ENCODE measurements around the gene KLK12.

Gene KLK12

GRCh38 chr19:51059715-51060114 lies 24.9 kb upstream of the KLK12 start:
- H2AK5ac ChIP-seq (ENCODE audit: low read length, severe bottlenecking) = no peak overlapping the region

GRCh38 chr19:51055866-51056265 lies 21.1 kb upstream of the KLK12 start:
- Histone ChIP-seq H3K23ac (ENCODE audit: low read length in 2 of 2) (no peak overlapping the region), H2AK5ac (ENCODE audit: low read length, severe bottlenecking) (no peak overlapping the region), H4K91ac (ENCODE audit: low read length) (no peak overlapping the region), H3K9ac (ENCODE audit: low read length) (no peak overlapping the region), H2BK5ac (ENCODE audit: low read depth, low read length, poor library complexity, severe bottlenecking) (no peak overlapping the region), H2BK12ac (ENCODE audit: low read length in 2 of 2) (no peak overlapping the region), H4K8ac (ENCODE audit: low read length) (no peak overlapping the region), H3K27me3 (ENCODE audit: control insufficient read depth in 1 of 2, insufficient read depth in 1 of 2, low read length in 2 of 2) (peaks cover 0 to 33% of the 10 kb centered on the region in 2 experiments), H3K4ac (ENCODE audit: low read depth in 1 of 2, low read length in 2 of 2) (no peak overlapping the region), H3K4me3 (ENCODE audit: insufficient read depth in 1 of 2, low read depth in 1 of 2, low read length in 2 of 2) (no peak overlapping the region), H3K4me2 (ENCODE audit: low read length, poor library complexity, severe bottlenecking) (no peak overlapping the region), H3K9me3 (ENCODE audit: control insufficient read depth, low read length) (no peaks in the 10 kb centered on the region), H3K14ac (ENCODE audit: low read length in 2 of 2) (no peak overlapping the region), H3K4me1 (ENCODE audit: control insufficient read depth, insufficient read depth, low read depth, low read length) (no peaks in the 10 kb centered on the region), H3K79me1 (replicated peaks; ENCODE audit: low read length, poor library complexity, severe bottlenecking) (no peaks in the 10 kb centered on the region), H2AFZ (ENCODE audit: low read depth, low read length) (no peak overlapping the region), H2BK15ac (ENCODE audit: low read depth, poor library complexity, severe bottlenecking) (no peak overlapping the region), H3K36me3 (ENCODE audit: control insufficient read depth in 1 of 2, insufficient read depth in 2 of 2, low read depth in 1 of 2, low read length in 2 of 2) (no peaks in the 10 kb centered on the region), H3K27ac (ENCODE audit: low read length, poor library complexity, severe bottlenecking) (no peak overlapping the region), H3K18ac (ENCODE audit: low read depth in 1 of 2, low read length in 2 of 2) (no peak overlapping the region), H2BK120ac (ENCODE audit: low read depth, low read length) (no peak overlapping the region)
- no peak for DNase-seq

More at GRCh38 chr19:51059715-51060114, 24.9 kb upstream of the KLK12 start:
- H3K9me3 ChIP-seq (ENCODE audit: control insufficient read depth, low read length) = no peaks in the 10 kb centered on the region
- no peak for DNase-seq
- no peak overlapping the region for H2BK5ac ChIP-seq (ENCODE audit: low read depth, low read length, poor library complexity, severe bottlenecking)
- WGBS = 91% methylated on average over 4 of the region's 7 CpGs
- no peak overlapping the region for H4K8ac ChIP-seq (ENCODE audit: low read length)
- H3K36me3 ChIP-seq (ENCODE audit: control insufficient read depth in 1 of 2, insufficient read depth in 2 of 2, low read depth in 1 of 2, low read length in 2 of 2) = no peaks in the 10 kb centered on the region
- H3K14ac ChIP-seq (ENCODE audit: low read length in 2 of 2) = no peak overlapping the region
- H3K79me1 ChIP-seq (replicated peaks; ENCODE audit: low read length, poor library complexity, severe bottlenecking) = no peaks in the 10 kb centered on the region
- no peaks in the 10 kb centered on the region for H3K4me1 ChIP-seq (ENCODE audit: control insufficient read depth, insufficient read depth, low read depth, low read length)
- no peak overlapping the region for H4K91ac ChIP-seq (ENCODE audit: low read length)
- H3K23ac ChIP-seq (ENCODE audit: low read length in 2 of 2) = no peak overlapping the region
- no peak overlapping the region for H3K9ac ChIP-seq (ENCODE audit: low read length)
- no peak overlapping the region for H2BK15ac ChIP-seq (ENCODE audit: low read depth, poor library complexity, severe bottlenecking)
- H3K27ac ChIP-seq (ENCODE audit: low read length, poor library complexity, severe bottlenecking) = no peak overlapping the region
- no peak overlapping the region for H3K4ac ChIP-seq (ENCODE audit: low read depth in 1 of 2, low read length in 2 of 2)
- peaks cover 0 to 30% of the 10 kb centered on the region in 2 experiments for H3K27me3 ChIP-seq (ENCODE audit: control insufficient read depth in 1 of 2, insufficient read depth in 1 of 2, low read length in 2 of 2)
- no peak overlapping the region for H3K18ac ChIP-seq (ENCODE audit: low read depth in 1 of 2, low read length in 2 of 2)
- no peak overlapping the region for H3K4me3 ChIP-seq (ENCODE audit: insufficient read depth in 1 of 2, low read depth in 1 of 2, low read length in 2 of 2)
- no peak overlapping the region for H3K4me2 ChIP-seq (ENCODE audit: low read length, poor library complexity, severe bottlenecking)
- no peak overlapping the region for H2BK120ac ChIP-seq (ENCODE audit: low read depth, low read length)
- H2BK12ac ChIP-seq (ENCODE audit: low read length in 2 of 2) = no peak overlapping the region
- no peak overlapping the region for H2AFZ ChIP-seq (ENCODE audit: low read depth, low read length)

- no peak overlapping the region for H3K14ac ChIP-seq (ENCODE audit: low read length in 2 of 2)
- WGBS = 43% methylated on average over 3 of the region's 4 CpGs
- H3K27me3 ChIP-seq (ENCODE audit: control insufficient read depth in 1 of 2, insufficient read depth in 1 of 2, low read length in 2 of 2) = peaks cover 0 to 8% of the 10 kb centered on the region in 2 experiments
- H2AK5ac ChIP-seq (ENCODE audit: low read length, severe bottlenecking) = no peak overlapping the region
- H3K27ac ChIP-seq (ENCODE audit: low read length, poor library complexity, severe bottlenecking) = no peak overlapping the region
- H3K9ac ChIP-seq (ENCODE audit: low read length) = no peak overlapping the region
- no peak overlapping the region for H3K4ac ChIP-seq (ENCODE audit: low read depth in 1 of 2, low read length in 2 of 2)
- H2BK12ac ChIP-seq (ENCODE audit: low read length in 2 of 2) = no peak overlapping the region
- H4K91ac ChIP-seq (ENCODE audit: low read length) = no peak overlapping the region
- no peaks in the 10 kb centered on the region for H3K4me1 ChIP-seq (ENCODE audit: control insufficient read depth, insufficient read depth, low read depth, low read length)
- no peak overlapping the region for H2BK5ac ChIP-seq (ENCODE audit: low read depth, low read length, poor library complexity, severe bottlenecking)
- H2BK15ac ChIP-seq (ENCODE audit: low read depth, poor library complexity, severe bottlenecking) = no peak overlapping the region
- H2AFZ ChIP-seq (ENCODE audit: low read depth, low read length) = no peak overlapping the region
- no peak overlapping the region for H2BK120ac ChIP-seq (ENCODE audit: low read depth, low read length)
- no peak for DNase-seq
- H3K4me2 ChIP-seq (ENCODE audit: low read length, poor library complexity, severe bottlenecking) = no peak overlapping the region
- H3K18ac ChIP-seq (ENCODE audit: low read depth in 1 of 2, low read length in 2 of 2) = no peak overlapping the region
- no peak overlapping the region for H3K23ac ChIP-seq (ENCODE audit: low read length in 2 of 2)
- no peak overlapping the region for H3K4me3 ChIP-seq (ENCODE audit: insufficient read depth in 1 of 2, low read depth in 1 of 2, low read length in 2 of 2)
- H3K79me1 ChIP-seq (replicated peaks; ENCODE audit: low read length, poor library complexity, severe bottlenecking) = no peaks in the 10 kb centered on the region
- no peaks in the 10 kb centered on the region for H3K9me3 ChIP-seq (ENCODE audit: control insufficient read depth, low read length)
- no peak overlapping the region for H4K8ac ChIP-seq (ENCODE audit: low read length)
- H3K36me3 ChIP-seq (ENCODE audit: control insufficient read depth in 1 of 2, insufficient read depth in 2 of 2, low read depth in 1 of 2, low read length in 2 of 2) = no peaks in the 10 kb centered on the region
Observed at GRCh38 chr19:51047031-51047335, 12.2 kb upstream of the KLK12 start.

GRCh38 chr19:51044327-51044726 lies 9.5 kb upstream of the KLK12 start:
- no peak overlapping the region for H3K14ac ChIP-seq (ENCODE audit: low read length in 2 of 2)
- no peak overlapping the region for H3K4me2 ChIP-seq (ENCODE audit: low read length, poor library complexity, severe bottlenecking)
- H3K79me1 ChIP-seq (replicated peaks; ENCODE audit: low read length, poor library complexity, severe bottlenecking) = no peaks in the 10 kb centered on the region
- no peak overlapping the region for H3K4ac ChIP-seq (ENCODE audit: low read depth in 1 of 2, low read length in 2 of 2)
- no peak overlapping the region for H2BK12ac ChIP-seq (ENCODE audit: low read length in 2 of 2)
- WGBS = 85% methylated on average over 11 of the region's 11 CpGs
- H3K27ac ChIP-seq (ENCODE audit: low read length, poor library complexity, severe bottlenecking) = no peak overlapping the region
- no peak overlapping the region for H3K9ac ChIP-seq (ENCODE audit: low read length)
- no peak overlapping the region for H3K4me3 ChIP-seq (ENCODE audit: insufficient read depth in 1 of 2, low read depth in 1 of 2, low read length in 2 of 2)
- H3K27me3 ChIP-seq (ENCODE audit: control insufficient read depth in 1 of 2, insufficient read depth in 1 of 2, low read length in 2 of 2) = peaks cover 0 to 8% of the 10 kb centered on the region in 2 experiments
- no peaks in the 10 kb centered on the region for H3K36me3 ChIP-seq (ENCODE audit: control insufficient read depth in 1 of 2, insufficient read depth in 2 of 2, low read depth in 1 of 2, low read length in 2 of 2)
- no peak overlapping the region for H3K23ac ChIP-seq (ENCODE audit: low read length in 2 of 2)
- H2BK120ac ChIP-seq (ENCODE audit: low read depth, low read length) = no peak overlapping the region
- no peak overlapping the region for H2BK15ac ChIP-seq (ENCODE audit: low read depth, poor library complexity, severe bottlenecking)
- no peak overlapping the region for H2AFZ ChIP-seq (ENCODE audit: low read depth, low read length)
- H3K9me3 ChIP-seq (ENCODE audit: control insufficient read depth, low read length) = no peaks in the 10 kb centered on the region
- H4K8ac ChIP-seq (ENCODE audit: low read length) = no peak overlapping the region
- no peaks in the 10 kb centered on the region for H3K4me1 ChIP-seq (ENCODE audit: control insufficient read depth, insufficient read depth, low read depth, low read length)
- no peak overlapping the region for H2BK5ac ChIP-seq (ENCODE audit: low read depth, low read length, poor library complexity, severe bottlenecking)
- no peak overlapping the region for H3K18ac ChIP-seq (ENCODE audit: low read depth in 1 of 2, low read length in 2 of 2)
- no peak overlapping the region for H4K91ac ChIP-seq (ENCODE audit: low read length)
- DNase-seq = no peak
- H2AK5ac ChIP-seq (ENCODE audit: low read length, severe bottlenecking) = no peak overlapping the region

Data from mesenchymal stem cell (in vitro differentiated cells and primary cell).